Measurements from ENCODE around the gene RAB12. TPM values are rescaled to one million over a fixed set of nuclear protein-coding genes. Genes with fewer than 3 reads are reported as not detected.
A peak's percentile ranks its signal among the peaks of the same experiment; 100 is the strongest.

RAB12 gene, protein sequence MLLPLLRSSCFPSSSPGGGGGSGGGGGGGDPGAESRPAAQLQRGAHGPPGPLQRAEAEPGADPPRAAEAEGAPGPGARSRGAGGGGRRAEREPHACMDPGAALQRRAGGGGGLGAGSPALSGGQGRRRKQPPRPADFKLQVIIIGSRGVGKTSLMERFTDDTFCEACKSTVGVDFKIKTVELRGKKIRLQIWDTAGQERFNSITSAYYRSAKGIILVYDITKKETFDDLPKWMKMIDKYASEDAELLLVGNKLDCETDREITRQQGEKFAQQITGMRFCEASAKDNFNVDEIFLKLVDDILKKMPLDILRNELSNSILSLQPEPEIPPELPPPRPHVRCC
- 10 to 100 TPM; 36.3 to 60.9 (median 49.8) TPM for total RNA-seq

DNA sequence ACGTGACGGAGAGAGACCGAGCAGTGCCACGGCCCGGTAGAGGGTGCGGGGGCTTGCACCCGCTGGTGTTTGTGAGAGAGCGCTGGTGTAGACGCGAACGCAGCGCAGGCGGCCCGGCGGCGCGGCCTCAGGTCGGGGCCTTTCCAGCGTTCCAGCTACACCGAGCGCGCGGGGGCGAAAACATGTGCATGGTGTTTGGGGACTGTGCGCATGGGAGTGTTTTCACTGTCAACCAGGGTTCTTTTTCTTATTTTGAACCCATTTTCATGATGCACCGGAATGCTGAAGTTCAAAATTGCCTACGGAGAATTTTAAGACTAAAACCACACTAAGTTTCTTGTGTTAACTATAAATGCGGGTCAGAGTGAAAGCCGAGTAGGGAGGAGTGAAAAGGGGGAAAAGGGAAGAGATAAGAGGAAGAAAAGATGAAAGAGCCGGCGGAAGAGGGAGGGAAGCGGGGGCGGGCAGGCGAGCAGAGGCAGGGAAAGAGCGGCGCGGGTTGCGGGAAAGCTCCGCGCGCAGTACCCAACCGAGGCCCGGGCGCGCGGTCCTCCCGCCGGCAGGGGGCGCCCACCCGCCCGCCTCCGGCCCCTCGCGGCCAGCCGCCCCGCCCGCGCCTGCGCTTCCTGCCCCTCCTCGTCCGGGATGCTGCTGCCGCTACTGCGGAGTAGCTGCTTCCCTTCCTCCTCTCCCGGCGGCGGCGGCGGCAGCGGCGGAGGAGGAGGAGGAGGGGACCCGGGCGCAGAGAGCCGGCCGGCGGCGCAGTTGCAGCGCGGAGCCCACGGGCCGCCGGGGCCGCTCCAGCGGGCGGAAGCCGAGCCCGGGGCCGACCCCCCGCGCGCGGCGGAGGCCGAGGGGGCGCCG is at the start of gene RAB12:
TSS of gene RAB12 (plus strand) at position 643 of the 864 bp plus-strand sequence. CDS start at position 646, 3 bp downstream.
- peak; percentile 85 to 89 for DNase-seq
- 9 to 10% methylated on average over 52 to 57 of the region's 95 CpGs for WGBS, 2 donors
- peak in 5 of 6 experiments; percentile 30 to 95 (median 90) for TF ChIP-seq CTCF (IDR thresholded peaks at IDR 0.05)
- TF ChIP-seq POLR2A (IDR thresholded peaks at IDR 0.05): peak; percentile 32 to 60
- Histone ChIP-seq H3K27ac (peak within 1 kb of the TSS; percentile 67 to 82 (median 73)), H3K4me1 (peaks cover 21% of the 10 kb centered on the region in 2 donors), H3K9me3 (no peaks in the 10 kb centered on the region), H3K36me3 (no peaks in the 10 kb centered on the region), H3K27me3 (no peaks in the 10 kb centered on the region), H3K4me3 (replicated peaks in 1 of 3) (peak within 1 kb of the TSS; percentile 61 to 82 (median 76))
- intact Hi-C loops (cut with DNase I): no loop called here

DNA sequence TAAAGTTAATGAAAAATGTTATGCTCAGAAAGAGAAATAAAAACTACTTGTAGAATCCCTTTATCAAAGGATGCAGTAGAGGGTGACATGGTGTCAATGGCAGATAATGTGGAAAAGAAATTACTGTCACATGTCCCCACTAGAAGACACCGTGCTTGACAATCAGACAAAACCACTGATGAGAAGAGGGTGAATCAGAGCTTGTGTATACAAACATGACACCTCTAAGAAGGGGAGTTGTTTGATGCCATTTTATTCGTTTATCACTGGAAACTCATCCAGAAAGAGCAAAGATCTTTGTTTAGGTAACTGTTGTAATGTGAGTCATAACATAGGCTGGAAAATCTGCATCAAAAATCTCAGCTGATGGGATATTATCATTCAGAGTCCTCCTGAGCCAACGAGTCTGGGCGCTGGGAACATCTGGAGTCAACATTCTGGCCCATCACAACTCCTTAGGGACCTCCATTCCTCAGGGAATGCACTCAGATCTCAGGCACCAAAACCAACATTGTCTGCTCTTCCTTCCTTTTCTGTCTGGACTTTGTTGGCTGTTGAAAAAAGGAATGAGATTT is 49.5 kb upstream of the RAB12 start:
- WGBS, 2 donors: 58 to 70% methylated on average over 4 of the region's 4 CpGs
- Histone ChIP-seq H3K36me3 (no peaks in the 10 kb centered on the region), H3K4me1 (no peaks in the 10 kb centered on the region), H3K4me3 (replicated peaks in 1 of 3) (no peak overlapping the region), H3K9me3 (no peaks in the 10 kb centered on the region), H3K27ac (no peak overlapping the region), H3K27me3 (no peaks in the 10 kb centered on the region)
- TF ChIP-seq POLR2A (IDR thresholded peaks at IDR 0.05) (no peak), CTCF (IDR thresholded peaks at IDR 0.05) (no peak)
- no peak for DNase-seq
- intact Hi-C loops (cut with DNase I): no loop called here

DNA sequence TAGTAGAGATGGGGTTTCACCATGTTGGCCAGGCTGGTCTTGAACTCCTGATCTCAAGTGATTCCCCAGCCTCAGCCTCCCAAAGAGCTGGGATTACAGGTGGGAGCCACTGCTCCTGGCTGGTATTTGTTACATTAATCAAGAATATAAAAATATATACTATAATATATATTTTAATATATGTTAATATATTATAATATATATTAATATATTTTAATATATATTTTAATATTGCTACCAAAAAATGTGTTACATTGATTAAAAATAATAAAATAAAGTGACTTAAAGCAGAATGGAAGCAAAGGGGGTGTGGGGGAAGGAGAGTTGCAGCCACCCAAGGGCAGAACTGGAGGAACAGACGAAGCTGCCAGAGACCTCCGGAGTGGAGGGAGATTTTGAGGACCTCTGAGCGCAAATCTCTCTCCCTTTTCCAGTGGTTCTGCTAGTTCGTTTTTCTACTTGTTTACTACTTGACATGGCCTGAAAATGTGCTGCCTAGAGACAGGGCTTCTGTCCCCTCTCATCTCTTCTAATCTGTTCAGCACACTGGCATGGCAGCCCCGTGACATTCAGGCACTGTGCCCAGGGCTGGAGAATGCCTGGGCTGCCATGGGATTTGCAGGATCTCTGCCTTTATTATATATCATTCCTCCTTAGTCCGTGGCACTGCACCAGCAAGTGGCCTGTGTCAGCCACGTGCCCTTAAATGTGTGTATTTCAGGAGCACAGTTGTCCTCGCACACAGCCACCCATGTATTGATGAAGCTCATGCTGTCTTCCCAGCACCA is 47.9 kb upstream of the RAB12 start:
- no peak overlapping the region for H3K27ac ChIP-seq
- H3K36me3 ChIP-seq: no peaks in the 10 kb centered on the region
- 81 to 82% methylated on average over 8 of the region's 8 CpGs for WGBS, 2 donors
- H3K27me3 ChIP-seq: no peaks in the 10 kb centered on the region
- H3K4me3 ChIP-seq (replicated peaks in 1 of 3): no peak overlapping the region
- intact Hi-C loops (cut with DNase I): no loop called here
- TF ChIP-seq POLR2A (IDR thresholded peaks at IDR 0.05) (no peak), CTCF (IDR thresholded peaks at IDR 0.05) (no peak)
- no peaks in the 10 kb centered on the region for H3K9me3 ChIP-seq
- H3K4me1 ChIP-seq: no peaks in the 10 kb centered on the region
- DNase-seq: no peak

DNA sequence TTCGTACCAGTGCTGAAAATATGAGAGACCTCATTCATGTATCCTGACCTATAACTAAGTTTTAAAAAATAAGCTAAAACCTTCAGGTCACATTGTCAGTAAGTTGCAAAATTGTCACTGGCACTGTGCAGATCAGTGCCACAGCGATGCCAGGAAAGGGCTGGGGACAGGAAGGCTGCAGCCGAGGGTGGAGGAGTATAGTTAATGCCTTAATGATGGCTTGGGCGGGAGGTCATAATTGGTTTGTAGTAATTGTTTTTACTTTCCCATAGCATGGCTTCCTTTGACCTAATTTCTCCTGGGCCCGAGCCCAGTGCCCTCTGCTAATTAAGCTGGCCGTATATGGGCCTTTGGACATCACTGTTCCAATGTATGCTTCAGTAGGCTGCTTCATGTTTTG is 47.2 kb upstream of the RAB12 start:
- Histone ChIP-seq H3K4me1 (no peaks in the 10 kb centered on the region), H3K36me3 (no peaks in the 10 kb centered on the region), H3K27ac (no peak overlapping the region), H3K4me3 (replicated peaks in 1 of 3) (no peak overlapping the region), H3K9me3 (no peaks in the 10 kb centered on the region), H3K27me3 (no peaks in the 10 kb centered on the region)
- DNase-seq: no peak
- TF ChIP-seq POLR2A (IDR thresholded peaks at IDR 0.05) (no peak), CTCF (IDR thresholded peaks at IDR 0.05) (no peak)
- intact Hi-C loops (cut with DNase I): no loop called here
- WGBS, 2 donors: 87 to 90% methylated on average over 6 of the region's 6 CpGs
